CD4-positive, alpha-beta T cell (primary cell): ENCODE data around the gene SYT15. TPM values are rescaled to one million over a fixed set of nuclear protein-coding genes. Genes with fewer than 3 reads are reported as not detected.
A peak's percentile ranks its signal among the peaks of the same experiment; 100 is the strongest.
"Not testable (repeated sequence)": the region's sequence is repeated elsewhere in the genome, so short reads cannot be mapped to it uniquely, and the experiment has no call there.

Experiments
- ATAC-seq: fragments of 200-7000 bp; cut with Tn5 transposase; one replicate; pipeline ENCODE4 v1.10.0; 2022; ENCODE audit warnings: mild to moderate bottlenecking; ENCODE audit not compliant: poor library complexity
- CTCF ChIA-PET: fragments of 350-600 bp; sonication (Branson Sonifier 250); formaldehyde crosslinking; loops from one replicate; lab custom pipeline; 2021; ENCODE audit warnings: antibody characterized with exemption, inconsistent platforms; lab: Charles Lee
- POLR2A ChIA-PET: fragments of 350-600 bp; sonication (Branson Sonifier 250); formaldehyde crosslinking; loops from one replicate; lab custom pipeline; 2021; ENCODE audit warnings: antibody characterized with exemption, inconsistent platforms; lab: Charles Lee
- DNase-seq, 14 experiments: peaks; one replicate each; pipeline ENCODE4 v3.0.0-alpha.2; 2013 to 2020; ENCODE audit warnings: mixed read lengths in 2 of 14
- H3K27ac ChIP-seq, 2 donors: one replicate each; pipeline versions ENCODE4 v1.5.1 to v1.7.0; 2013; ENCODE audit warnings: low read length in 2 of 2, low read depth in 1 of 2, mild to moderate bottlenecking in 1 of 2
- H3K27me3 ChIP-seq, 2 experiments: 1 replicate in 1 of 2; 2 replicates in 1 of 2; pipeline versions ENCODE4 v1.6.1 to v1.7.0; 2013; ENCODE audit warnings: low read length in 2 of 2, control low read depth in 1 of 2, mild to moderate bottlenecking in 1 of 2, moderate library complexity in 1 of 2; ENCODE audit not compliant: insufficient read depth in 2 of 2, control insufficient read depth in 1 of 2
- H3K36me3 ChIP-seq: one replicate; pipeline ENCODE4 v1.6.1; 2013; ENCODE audit warnings: low read length, control low read depth; ENCODE audit not compliant: insufficient read depth
- H3K4me1 ChIP-seq: one replicate; pipeline ENCODE4 v1.6.1; 2013; ENCODE audit warnings: low read length, control low read depth; ENCODE audit not compliant: insufficient read depth
- H3K4me3 ChIP-seq: one replicate; pipeline ENCODE4 v1.5.1; 2013; ENCODE audit warnings: mild to moderate bottlenecking, low read length, moderate library complexity
- H3K9me3 ChIP-seq, 2 experiments: 1 replicate in 1 of 2; 2 replicates in 1 of 2; pipeline versions ENCODE4 v1.6.1 to v1.7.0; 2013; ENCODE audit warnings: low read length in 2 of 2, mild to moderate bottlenecking in 2 of 2, control low read depth in 1 of 2, moderate library complexity in 1 of 2; ENCODE audit not compliant: control insufficient read depth in 1 of 2, insufficient read depth in 1 of 2
- H3K27ac Mint-ChIP-seq: one replicate; pipeline ENCODE4 v1.8.0; 2020; ENCODE audit warnings: mixed read lengths
- H3K27me3 Mint-ChIP-seq: one replicate; pipeline ENCODE4 v1.8.0; 2021; ENCODE audit warnings: mixed read lengths
- H3K36me3 Mint-ChIP-seq: one replicate; pipeline ENCODE4 v1.8.0; 2021; ENCODE audit warnings: low read depth, mixed read lengths
- H3K4me1 Mint-ChIP-seq: one replicate; pipeline ENCODE4 v1.8.0; 2021; ENCODE audit warnings: low read depth, mixed read lengths
- H3K4me3 Mint-ChIP-seq: one replicate; pipeline ENCODE4 v1.8.0; 2020; ENCODE audit warnings: mild to moderate bottlenecking, mixed read lengths
- H3K9me3 Mint-ChIP-seq: one replicate; pipeline ENCODE4 v1.8.0; 2020; ENCODE audit warnings: mixed read lengths
- intact Hi-C, 2 experiments: fragments of 100-400 bp; cut with DNase I in 1 of 2; cut with micrococcal nuclease in 1 of 2; formaldehyde crosslinking; loops; one replicate each; pipeline versions ENCODE4 v1.15.1 to v1.9.0; 2023 to 2025; cut with DNase I, micrococcal nuclease
- total RNA-seq, 174 experiments: library from RNA in 2 of 174; stranded (reverse) in 2 of 174; gene quantifications; one replicate each; pipeline ENCODE4 v1.2.3 and lab custom pipeline; 2021 to 2026

SYT15 gene
- total RNA-seq, 2 experiments from 2014 or later = 0.17 to 0.77 TPM

- H3K4me1 Mint-ChIP-seq, H3K4me1 ChIP-seq, H3K9me3 Mint-ChIP-seq, H3K27me3 ChIP-seq, H3K36me3 Mint-ChIP-seq, DNase-seq, POLR2A ChIA-PET, ATAC-seq, H3K27ac ChIP-seq, CTCF ChIA-PET, H3K9me3 ChIP-seq, H3K36me3 ChIP-seq, H3K27ac Mint-ChIP-seq, H3K27me3 Mint-ChIP-seq, H3K4me3 ChIP-seq, H3K4me3 Mint-ChIP-seq, intact Hi-C loops: not testable (repeated sequence)
Observed at GRCh38 chr10:46600516-46600915, 21.6 kb downstream of the SYT15 start.

GRCh38 chr10:46615540-46615939 lies 36.6 kb downstream of the SYT15 start:
- POLR2A ChIA-PET, H3K4me3 Mint-ChIP-seq, H3K27ac Mint-ChIP-seq, intact Hi-C loops, H3K36me3 ChIP-seq, ATAC-seq, H3K27me3 Mint-ChIP-seq, H3K9me3 ChIP-seq, H3K4me1 ChIP-seq, H3K27ac ChIP-seq, H3K4me1 Mint-ChIP-seq, H3K9me3 Mint-ChIP-seq, H3K27me3 ChIP-seq, DNase-seq, CTCF ChIA-PET, H3K36me3 Mint-ChIP-seq, H3K4me3 ChIP-seq: not testable (repeated sequence)

GRCh38 chr10:46616227-46616626 lies 37.3 kb downstream of the SYT15 start:
- H3K27ac Mint-ChIP-seq, H3K36me3 Mint-ChIP-seq, H3K27me3 ChIP-seq, CTCF ChIA-PET, POLR2A ChIA-PET, H3K4me3 Mint-ChIP-seq, H3K27me3 Mint-ChIP-seq, H3K4me1 Mint-ChIP-seq, H3K4me3 ChIP-seq, H3K36me3 ChIP-seq, intact Hi-C loops, H3K27ac ChIP-seq, ATAC-seq, H3K9me3 Mint-ChIP-seq, DNase-seq, H3K9me3 ChIP-seq, H3K4me1 ChIP-seq: not testable (repeated sequence)

- H3K4me3 Mint-ChIP-seq, H3K9me3 ChIP-seq, H3K27me3 ChIP-seq, H3K27ac Mint-ChIP-seq, H3K36me3 Mint-ChIP-seq, H3K36me3 ChIP-seq, intact Hi-C loops, H3K27ac ChIP-seq, H3K9me3 Mint-ChIP-seq, ATAC-seq, H3K4me3 ChIP-seq, POLR2A ChIA-PET, H3K27me3 Mint-ChIP-seq, H3K4me1 ChIP-seq, CTCF ChIA-PET, H3K4me1 Mint-ChIP-seq: not testable (repeated sequence)
- DNase-seq = peak in 1 of 14 experiments; percentile 3
Observed at GRCh38 chr10:46617134-46617533, 38.2 kb downstream of the SYT15 start.

- ATAC-seq, H3K27ac Mint-ChIP-seq, H3K9me3 ChIP-seq, intact Hi-C loops, H3K4me3 Mint-ChIP-seq, H3K9me3 Mint-ChIP-seq, H3K27me3 Mint-ChIP-seq, H3K27ac ChIP-seq, POLR2A ChIA-PET, DNase-seq, H3K36me3 Mint-ChIP-seq, H3K4me1 Mint-ChIP-seq, H3K36me3 ChIP-seq, H3K4me1 ChIP-seq, H3K27me3 ChIP-seq, CTCF ChIA-PET, H3K4me3 ChIP-seq: not testable (repeated sequence)
Observed at GRCh38 chr10:46617913-46618312, 39.0 kb downstream of the SYT15 start.

- H3K36me3 Mint-ChIP-seq, DNase-seq, H3K9me3 ChIP-seq, H3K27ac ChIP-seq, ATAC-seq, H3K9me3 Mint-ChIP-seq, H3K4me1 Mint-ChIP-seq, H3K36me3 ChIP-seq, H3K27me3 ChIP-seq, CTCF ChIA-PET, H3K27ac Mint-ChIP-seq, H3K4me3 ChIP-seq, H3K4me3 Mint-ChIP-seq, H3K27me3 Mint-ChIP-seq, POLR2A ChIA-PET, intact Hi-C loops, H3K4me1 ChIP-seq: not testable (repeated sequence)
Observed at GRCh38 chr10:46623899-46624654, 45.1 kb downstream of the SYT15 start.

GRCh38 chr10:46629805-46630204 lies 50.9 kb downstream of the SYT15 start:
- H3K36me3 ChIP-seq, H3K27ac Mint-ChIP-seq, intact Hi-C loops, H3K9me3 Mint-ChIP-seq, H3K36me3 Mint-ChIP-seq, H3K27ac ChIP-seq, POLR2A ChIA-PET, ATAC-seq, H3K27me3 Mint-ChIP-seq, H3K4me1 ChIP-seq, H3K4me3 Mint-ChIP-seq, H3K9me3 ChIP-seq, H3K4me1 Mint-ChIP-seq, CTCF ChIA-PET, DNase-seq, H3K27me3 ChIP-seq, H3K4me3 ChIP-seq: not testable (repeated sequence)
